ENCODE results near the gene MFRP. TPM values are rescaled to one million over a fixed set of nuclear protein-coding genes. Genes with fewer than 3 reads are reported as not detected.

Gene MFRP
- total RNA-seq, 1 experiment from 2014 or later: not detected

GRCh38 chr11:119330237-119330636 lies 16.3 kb downstream of the MFRP start:
- H3K27me3 ChIP-seq (ENCODE audit: control insufficient read depth, insufficient read depth, low read length): no peaks in the 10 kb centered on the region
- TF ChIP-seq POLR2AphosphoS5 (IDR thresholded peaks at IDR 0.05; ENCODE audit: low read depth, low read length) (no peak), SIN3A (IDR thresholded peaks at IDR 0.05; ENCODE audit: borderline replicate concordance, insufficient read depth, low read depth, low read length) (no peak), CTCF (IDR thresholded peaks at IDR 0.05) (no peak), TCF7L2 (IDR thresholded peaks at IDR 0.05; ENCODE audit: low read depth, low read length) (no peak)
- TF ChIP-seq, protein P1, sequence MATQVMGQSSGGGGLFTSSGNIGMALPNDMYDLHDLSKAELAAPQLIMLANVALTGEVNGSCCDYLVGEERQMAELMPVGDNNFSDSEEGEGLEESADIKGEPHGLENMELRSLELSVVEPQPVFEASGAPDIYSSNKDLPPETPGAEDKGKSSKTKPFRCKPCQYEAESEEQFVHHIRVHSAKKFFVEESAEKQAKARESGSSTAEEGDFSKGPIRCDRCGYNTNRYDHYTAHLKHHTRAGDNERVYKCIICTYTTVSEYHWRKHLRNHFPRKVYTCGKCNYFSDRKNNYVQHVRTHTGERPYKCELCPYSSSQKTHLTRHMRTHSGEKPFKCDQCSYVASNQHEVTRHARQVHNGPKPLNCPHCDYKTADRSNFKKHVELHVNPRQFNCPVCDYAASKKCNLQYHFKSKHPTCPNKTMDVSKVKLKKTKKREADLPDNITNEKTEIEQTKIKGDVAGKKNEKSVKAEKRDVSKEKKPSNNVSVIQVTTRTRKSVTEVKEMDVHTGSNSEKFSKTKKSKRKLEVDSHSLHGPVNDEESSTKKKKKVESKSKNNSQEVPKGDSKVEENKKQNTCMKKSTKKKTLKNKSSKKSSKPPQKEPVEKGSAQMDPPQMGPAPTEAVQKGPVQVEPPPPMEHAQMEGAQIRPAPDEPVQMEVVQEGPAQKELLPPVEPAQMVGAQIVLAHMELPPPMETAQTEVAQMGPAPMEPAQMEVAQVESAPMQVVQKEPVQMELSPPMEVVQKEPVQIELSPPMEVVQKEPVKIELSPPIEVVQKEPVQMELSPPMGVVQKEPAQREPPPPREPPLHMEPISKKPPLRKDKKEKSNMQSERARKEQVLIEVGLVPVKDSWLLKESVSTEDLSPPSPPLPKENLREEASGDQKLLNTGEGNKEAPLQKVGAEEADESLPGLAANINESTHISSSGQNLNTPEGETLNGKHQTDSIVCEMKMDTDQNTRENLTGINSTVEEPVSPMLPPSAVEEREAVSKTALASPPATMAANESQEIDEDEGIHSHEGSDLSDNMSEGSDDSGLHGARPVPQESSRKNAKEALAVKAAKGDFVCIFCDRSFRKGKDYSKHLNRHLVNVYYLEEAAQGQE (IDR thresholded peaks at IDR 0.05; ENCODE audit: insufficient read depth in 1 of 2, low read depth in 2 of 2, low read length in 1 of 2): no peak
- H3K9me3 ChIP-seq (ENCODE audit: control insufficient read depth, insufficient read depth, low read depth, low read length): no peaks in the 10 kb centered on the region
- ChIA-PET CTCF (no interaction called here), POLR2A (no interaction called here)
- no peak overlapping the region for H3K4me3 ChIP-seq (ENCODE audit: low read depth in 2 of 2, low read length in 2 of 2)
- in situ Hi-C loops (cut with HindIII; ENCODE audit: low pct_unique_long_range_greater_than_20kb, low sequenced_read_pairs): no loop called here
- H3K4me1 ChIP-seq (ENCODE audit: control insufficient read depth, insufficient read depth, low read length): peaks cover 5% of the 10 kb centered on the region
- BruUV-seq (replicated peaks): no TSS peak
- DNase-seq (ENCODE audit: low read depth, low spot score) (no peak), ATAC-seq (no peak)
- intact Hi-C loops (cut with micrococcal nuclease; ENCODE audit: unreplicated experiment): no loop called here
- H3K27ac ChIP-seq (ENCODE audit: low read length): no peak overlapping the region
- no peaks in the 10 kb centered on the region for H3K36me3 ChIP-seq (ENCODE audit: control insufficient read depth, insufficient read depth, low read length)

DNA sequence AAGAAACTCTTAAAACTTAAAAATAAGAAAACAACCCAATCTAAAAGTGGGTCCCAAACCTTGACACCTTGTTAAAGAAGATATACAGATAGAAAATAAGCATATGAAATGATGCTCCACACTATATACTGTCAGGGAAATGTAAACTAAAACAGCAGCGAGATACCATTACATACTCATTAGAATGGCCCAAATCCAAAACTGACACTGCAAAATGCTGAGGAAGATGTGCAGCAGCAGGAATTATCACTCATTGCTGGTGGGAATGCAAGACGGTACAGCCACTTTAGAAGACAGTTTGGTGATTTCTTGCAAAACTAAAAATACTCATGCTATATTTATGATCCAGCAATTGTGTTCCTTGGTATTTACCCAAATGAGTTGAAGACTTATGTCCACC lies 17.2 kb downstream of the MFRP start:
- no peaks in the 10 kb centered on the region for H3K4me1 ChIP-seq (ENCODE audit: control insufficient read depth, insufficient read depth, low read length)
- no peaks in the 10 kb centered on the region for H3K27me3 ChIP-seq (ENCODE audit: control insufficient read depth, insufficient read depth, low read length)
- no TSS peak for BruUV-seq (replicated peaks)
- ATAC-seq (no peak), DNase-seq (ENCODE audit: low read depth, low spot score) (no peak)
- H3K36me3 ChIP-seq (ENCODE audit: control insufficient read depth, insufficient read depth, low read length): no peaks in the 10 kb centered on the region
- TF ChIP-seq TCF7L2 (IDR thresholded peaks at IDR 0.05; ENCODE audit: low read depth, low read length): no peak
- TF ChIP-seq POLR2AphosphoS5 (IDR thresholded peaks at IDR 0.05; ENCODE audit: low read depth, low read length): no peak
- ChIA-PET POLR2A (no interaction called here), CTCF (no interaction called here)
- no peaks in the 10 kb centered on the region for H3K9me3 ChIP-seq (ENCODE audit: control insufficient read depth, insufficient read depth, low read depth, low read length)
- no peak overlapping the region for H3K27ac ChIP-seq (ENCODE audit: low read length)
- H3K4me3 ChIP-seq (ENCODE audit: low read depth in 2 of 2, low read length in 2 of 2): no peak overlapping the region
- in situ Hi-C loops (cut with HindIII; ENCODE audit: low pct_unique_long_range_greater_than_20kb, low sequenced_read_pairs): no loop called here
- intact Hi-C loops (cut with micrococcal nuclease; ENCODE audit: unreplicated experiment): no loop called here

DNA sequence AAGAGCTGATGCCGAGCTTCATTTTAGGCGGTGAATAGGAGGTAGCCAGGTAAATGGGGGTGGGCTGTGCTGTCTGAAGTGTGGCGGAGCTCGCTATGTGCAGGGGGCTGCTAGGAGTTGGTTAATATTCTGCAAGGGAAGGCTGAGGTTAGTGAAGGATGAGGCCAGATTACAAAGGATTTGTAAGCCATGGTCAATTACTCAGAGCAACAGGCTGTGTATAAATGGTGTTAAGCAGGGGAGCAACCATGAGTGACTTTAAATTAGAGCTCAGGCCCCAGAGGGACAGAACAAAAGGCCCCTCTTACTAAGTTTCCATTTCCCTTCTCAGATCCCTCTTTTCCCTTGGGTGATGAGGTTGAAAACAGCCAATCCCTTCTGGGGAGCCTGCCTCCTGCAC lies 22.3 kb downstream of the MFRP start:
- TF ChIP-seq, protein P1 (IDR thresholded peaks at IDR 0.05; ENCODE audit: insufficient read depth in 1 of 2, low read depth in 2 of 2, low read length in 1 of 2): no peak
- no peak for TF ChIP-seq POLR2AphosphoS5 (IDR thresholded peaks at IDR 0.05; ENCODE audit: low read depth, low read length)
- ChIA-PET CTCF (interaction anchor here (0.6 to 4.6 kb wide), 6 partner anchors 10 to 180 kb away, joined by 3 to 43 read pairs (median 6); partner anchors contain the start of genes CBL and RNF26), POLR2A (no interaction called here)
- Histone ChIP-seq H3K27me3 (ENCODE audit: control insufficient read depth, insufficient read depth, low read length) (no peaks in the 10 kb centered on the region), H3K27ac (ENCODE audit: low read length) (no peak overlapping the region), H3K4me3 (ENCODE audit: low read depth in 2 of 2, low read length in 2 of 2) (no peak overlapping the region), H3K9me3 (ENCODE audit: control insufficient read depth, insufficient read depth, low read depth, low read length) (no peaks in the 10 kb centered on the region), H3K4me1 (ENCODE audit: control insufficient read depth, insufficient read depth, low read length) (peaks cover 22% of the 10 kb centered on the region), H3K36me3 (ENCODE audit: control insufficient read depth, insufficient read depth, low read length) (no peaks in the 10 kb centered on the region)
- in situ Hi-C loops (cut with HindIII; ENCODE audit: low pct_unique_long_range_greater_than_20kb, low sequenced_read_pairs) (no loop called here), intact Hi-C loops (cut with micrococcal nuclease; ENCODE audit: unreplicated experiment) (loop anchor here (5.0 kb wide), 1 partner anchor 177 kb away; the partner anchor contains the start of gene ABCG4)
- no TSS peak for BruUV-seq (replicated peaks)
- no peak for ATAC-seq
- no peak for DNase-seq (ENCODE audit: low read depth, low spot score)
